ENCODE results near the gene BEAN1. TPM values are rescaled to one million over a fixed set of nuclear protein-coding genes. Genes with fewer than 3 reads are reported as not detected.

The BEAN1 gene, protein sequence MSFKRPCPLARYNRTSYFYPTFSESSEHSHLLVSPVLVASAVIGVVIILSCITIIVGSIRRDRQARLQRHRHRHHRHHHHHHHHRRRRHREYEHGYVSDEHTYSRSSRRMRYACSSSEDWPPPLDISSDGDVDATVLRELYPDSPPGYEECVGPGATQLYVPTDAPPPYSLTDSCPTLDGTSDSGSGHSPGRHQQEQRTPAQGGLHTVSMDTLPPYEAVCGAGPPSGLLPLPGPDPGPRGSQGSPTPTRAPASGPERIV
- 6.7 and 8.8 TPM in 2 replicates for total RNA-seq

DNA sequence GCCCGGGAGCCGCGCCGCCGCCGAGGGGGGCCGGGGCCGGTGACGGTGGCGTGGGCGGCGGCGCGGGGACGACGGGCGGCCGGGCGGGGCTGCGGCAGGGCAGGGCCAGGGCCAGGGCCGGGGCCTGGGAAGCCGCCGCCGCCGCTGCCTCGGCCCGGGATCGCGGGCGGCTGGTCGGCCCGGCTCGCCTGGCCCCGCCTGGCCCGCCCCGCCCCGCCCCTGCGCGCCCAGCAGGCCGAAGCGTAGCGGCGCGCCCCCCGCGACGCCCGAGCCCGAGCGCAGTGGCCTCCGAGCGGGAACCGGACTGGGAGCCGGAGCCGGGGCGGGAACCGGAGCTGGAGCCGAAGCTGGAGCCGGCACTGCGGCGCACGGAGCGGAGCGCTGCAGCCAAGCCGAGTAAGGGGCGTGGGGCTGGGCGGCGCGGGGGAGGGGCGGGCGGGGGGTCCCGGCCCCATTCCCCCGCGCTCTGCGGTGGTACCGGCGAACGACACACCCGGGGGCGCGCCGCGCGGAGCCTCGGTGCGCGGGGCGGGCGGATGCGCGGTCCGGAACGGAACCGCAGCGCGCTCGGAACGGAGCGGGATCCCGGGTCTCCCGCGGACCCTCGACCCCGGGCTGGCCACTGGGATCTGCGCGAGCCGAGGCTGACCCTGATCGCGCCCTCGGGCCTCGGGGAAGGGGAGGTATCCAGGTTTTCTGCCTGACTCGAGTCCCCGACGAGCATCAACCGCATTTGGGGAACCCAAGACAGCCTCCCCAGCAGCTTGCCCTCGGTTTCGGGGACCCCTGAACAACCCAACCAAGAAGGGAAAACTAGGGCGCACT lies at the start of gene BEAN1:
TSS of gene BEAN1 (plus strand) at position 260 of the 825 bp plus-strand sequence. CDS start 10,382 bp downstream, outside the sequence.
- no peaks in the 10 kb centered on the region for H3K36me3 ChIP-seq (ENCODE audit: control insufficient read depth, insufficient read depth, low read length)
- DNase-seq (ENCODE audit: low read depth) = no peak

GRCh38 chr16:66377324-66377723 lies 49.8 kb upstream of the BEAN1 start:
- TF ChIP-seq CTCF (IDR thresholded peaks at IDR 0.05; ENCODE audit: insufficient read depth, low read length, poor library complexity, severe bottlenecking) = no peak
- no peaks in the 10 kb centered on the region for H3K36me3 ChIP-seq (ENCODE audit: control insufficient read depth, insufficient read depth, low read length)
- H3K27me3 ChIP-seq (ENCODE audit: control insufficient read depth, insufficient read depth, low read length) = peaks cover 4% of the 10 kb centered on the region
- DNase-seq (ENCODE audit: low read depth) = no peak
- H3K4me3 ChIP-seq (ENCODE audit: low read depth, low read length) = no peak overlapping the region

More for the DNA sequence above, at the start of gene BEAN1:
- no peak for TF ChIP-seq CTCF (IDR thresholded peaks at IDR 0.05; ENCODE audit: insufficient read depth, low read length, poor library complexity, severe bottlenecking)
- Histone ChIP-seq H3K4me3 (ENCODE audit: low read depth, low read length) (peak within 1 kb of the TSS; percentile 42), H3K27me3 (ENCODE audit: control insufficient read depth, insufficient read depth, low read length) (no peaks in the 10 kb centered on the region)

- H3K36me3 ChIP-seq (ENCODE audit: control insufficient read depth, insufficient read depth, low read length) = no peaks in the 10 kb centered on the region
- no peak for TF ChIP-seq CTCF (IDR thresholded peaks at IDR 0.05; ENCODE audit: insufficient read depth, low read length, poor library complexity, severe bottlenecking)
- DNase-seq (ENCODE audit: low read depth) = no peak
- no peak overlapping the region for H3K4me3 ChIP-seq (ENCODE audit: low read depth, low read length)
- H3K27me3 ChIP-seq (ENCODE audit: control insufficient read depth, insufficient read depth, low read length) = peaks cover 3% of the 10 kb centered on the region
These were observed 48.1 kb upstream of the BEAN1 start for GRCh38 chr16:66378741-66379570.

- no peak for TF ChIP-seq CTCF (IDR thresholded peaks at IDR 0.05; ENCODE audit: insufficient read depth, low read length, poor library complexity, severe bottlenecking)
- no peak for DNase-seq (ENCODE audit: low read depth)
- no peaks in the 10 kb centered on the region for H3K36me3 ChIP-seq (ENCODE audit: control insufficient read depth, insufficient read depth, low read length)
- H3K27me3 ChIP-seq (ENCODE audit: control insufficient read depth, insufficient read depth, low read length) = no peaks in the 10 kb centered on the region
- no peak overlapping the region for H3K4me3 ChIP-seq (ENCODE audit: low read depth, low read length)
These were observed 47.5 kb upstream of the BEAN1 start for GRCh38 chr16:66379571-66379941.

DNA sequence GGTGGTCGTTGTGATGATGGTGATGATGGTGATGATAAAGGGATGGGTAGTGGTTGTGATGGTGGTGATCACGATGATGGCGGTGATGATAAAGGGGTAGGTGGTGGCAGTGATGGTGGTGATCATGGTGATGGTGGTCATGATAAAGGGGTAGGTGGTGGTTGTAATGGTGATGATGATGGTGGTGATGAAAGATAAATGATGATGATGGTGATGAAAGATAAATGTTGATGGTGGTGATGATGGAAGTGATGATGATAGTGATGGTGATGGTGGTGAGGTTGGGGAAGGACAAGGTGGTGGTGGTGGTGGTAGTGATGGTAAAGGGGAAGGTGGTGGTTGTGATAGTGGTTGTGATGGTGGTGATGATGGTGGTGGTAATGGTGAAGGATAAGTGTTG lies 46.7 kb upstream of the BEAN1 start:
- no peaks in the 10 kb centered on the region for H3K27me3 ChIP-seq (ENCODE audit: control insufficient read depth, insufficient read depth, low read length)
- TF ChIP-seq CTCF (IDR thresholded peaks at IDR 0.05; ENCODE audit: insufficient read depth, low read length, poor library complexity, severe bottlenecking) = no peak
- H3K36me3 ChIP-seq (ENCODE audit: control insufficient read depth, insufficient read depth, low read length) = no peaks in the 10 kb centered on the region
- no peak for DNase-seq (ENCODE audit: low read depth)
- no peak overlapping the region for H3K4me3 ChIP-seq (ENCODE audit: low read depth, low read length)
